Panc1 (cell line): Measurements from ENCODE around the gene INKA1. TPM values are rescaled to one million over a fixed set of nuclear protein-coding genes. Genes with fewer than 3 reads are reported as not detected.

Experiments
- ATAC-seq: fragments of 200-7000 bp; cut with Tn5 transposase; 2 replicates; pipeline ENCODE4 v1.9.1; 2020; ENCODE audit warnings: mild to moderate bottlenecking, moderate library complexity
- BruUV-seq: library from RNA; stranded (reverse); fragments of 400-500 nt; replicated peaks from 2 replicates; lab custom pipeline; 2021; lab: Mats Ljungman, UMichigan
- CTCF ChIA-PET: fragments of 300-600 bp; sonication (Branson Sonifier 250); formaldehyde crosslinking; loops from one replicate; lab custom pipeline; 2022; ENCODE audit warnings: antibody characterized with exemption; lab: Charles Lee
- POLR2A ChIA-PET: fragments of 300-600 bp; sonication (Branson Sonifier 250); formaldehyde crosslinking; loops from one replicate; lab custom pipeline; 2022; ENCODE audit warnings: antibody characterized with exemption; lab: Charles Lee
- DNase-seq: peaks from one replicate; pipeline ENCODE4 v3.0.0-alpha.2; 2010; ENCODE audit warnings: low read depth, low spot score
- H3K27ac ChIP-seq: 2 replicates; pipeline ENCODE4 v1.5.1; 2011; ENCODE audit warnings: mild to moderate bottlenecking, low read length, inconsistent platforms
- H3K27me3 ChIP-seq: fragments of 200-500 bp; sonication (Bioruptor generic); 2 replicates; pipeline ENCODE4 v1.6.0; 2014; ENCODE audit warnings: low read length, inconsistent platforms; ENCODE audit not compliant: control insufficient read depth, insufficient read depth
- H3K36me3 ChIP-seq: fragments of 200-500 bp; sonication (Bioruptor generic); 2 replicates; pipeline ENCODE4 v1.5.1; 2014; ENCODE audit warnings: inconsistent platforms, mild to moderate bottlenecking, low read length, moderate library complexity; ENCODE audit not compliant: control insufficient read depth, insufficient read depth
- H3K4me1 ChIP-seq: 2 replicates; pipeline ENCODE4 v1.5.1; 2011; ENCODE audit warnings: inconsistent platforms, mild to moderate bottlenecking, low read length, moderate library complexity; ENCODE audit not compliant: control insufficient read depth, insufficient read depth
- H3K4me3 ChIP-seq, 2 experiments: 2 replicates each; pipeline ENCODE4 v1.5.1; 2011 to 2012; ENCODE audit warnings: low read depth in 2 of 2, low read length in 2 of 2, mild to moderate bottlenecking in 2 of 2, inconsistent platforms in 1 of 2, moderate library complexity in 1 of 2
- H3K9me3 ChIP-seq: fragments of 200-500 bp; sonication (Bioruptor generic); 2 replicates; pipeline ENCODE4 v1.5.1; 2014; ENCODE audit warnings: low read depth, mild to moderate bottlenecking, inconsistent platforms, low read length, moderate library complexity; ENCODE audit not compliant: control insufficient read depth, insufficient read depth
- CTCF ChIP-seq: fragments of 450-650 bp; IDR thresholded peaks from 2 replicates; pipeline ENCODE4 v1.5.1; 2017; ENCODE audit warnings: mild to moderate bottlenecking
- POLR2AphosphoS5 ChIP-seq: IDR thresholded peaks from 2 replicates; pipeline ENCODE4 v1.6.1; 2012; ENCODE audit warnings: mild to moderate bottlenecking, low read depth, low read length, moderate library complexity
- REST ChIP-seq, 2 experiments: IDR thresholded peaks; 2 replicates each; pipeline ENCODE4 v1.6.1; 2011 to 2012; ENCODE audit warnings: low read depth in 2 of 2, control low read depth in 1 of 2, low read length in 1 of 2, mild to moderate bottlenecking in 1 of 2, moderate library complexity in 1 of 2; ENCODE audit not compliant: insufficient read depth in 1 of 2
- SIN3A ChIP-seq: IDR thresholded peaks from 2 replicates; pipeline ENCODE4 v1.6.1; 2012; ENCODE audit warnings: low read depth, mild to moderate bottlenecking, low read length, moderate library complexity, borderline replicate concordance; ENCODE audit not compliant: insufficient read depth
- TCF7L2 ChIP-seq: IDR thresholded peaks from 2 replicates; pipeline ENCODE4 v1.6.1; 2011; ENCODE audit warnings: mild to moderate bottlenecking, low read depth, low read length, inconsistent platforms
- in situ Hi-C: cut with HindIII; loops from 2 replicates; pipeline ENCODE4 v1.10.0; 2016; ENCODE audit warnings: low sequenced_read_pairs, low pct_unique_long_range_greater_than_20kb
- intact Hi-C: fragments of 100-400 bp; cut with micrococcal nuclease; formaldehyde crosslinking; loops from one replicate; pipeline ENCODE4 v1.10.0; 2022; ENCODE audit not compliant: unreplicated experiment
- total RNA-seq: library from RNA; stranded (reverse); gene quantifications from one replicate; pipeline ENCODE4 v1.2.1, GENCODE V29; 2021; ENCODE audit not compliant: unreplicated experiment

Gene INKA1
- total RNA-seq, 1 experiment from 2014 or later: 2.2 TPM

- Histone ChIP-seq H3K4me1 (peaks cover 6% of the 10 kb centered on the region), H3K27ac (no peak overlapping the region), H3K9me3 (no peaks in the 10 kb centered on the region), H3K36me3 (no peaks in the 10 kb centered on the region), H3K4me3 (no peak overlapping the region), H3K27me3 (no peaks in the 10 kb centered on the region)
- CTCF ChIA-PET: no interaction called here
- in situ Hi-C loops: no loop called here
- DNase-seq (no peak), ATAC-seq (no peak)
- intact Hi-C loops: no loop called here
- no TSS peak for BruUV-seq
- TF ChIP-seq REST (IDR thresholded peaks at IDR 0.05; ENCODE audit: insufficient read depth in 1 of 2, low read depth in 2 of 2, low read length in 1 of 2) (no peak), CTCF (no peak), POLR2AphosphoS5 (no peak), SIN3A (no peak), TCF7L2 (no peak)
- POLR2A ChIA-PET: no interaction called here
These were observed 15.5 kb upstream of the INKA1 start for GRCh38 chr3:49787536-49787935.

GRCh38 chr3:49788056-49788455 lies 15.0 kb upstream of the INKA1 start:
- TF ChIP-seq POLR2AphosphoS5: no peak
- no peak for TF ChIP-seq CTCF
- TF ChIP-seq TCF7L2: no peak
- no peak for TF ChIP-seq REST (IDR thresholded peaks at IDR 0.05; ENCODE audit: insufficient read depth in 1 of 2, low read depth in 2 of 2, low read length in 1 of 2)
- no peak for TF ChIP-seq SIN3A
- intact Hi-C loops: no loop called here
- BruUV-seq: no TSS peak
- Histone ChIP-seq H3K4me3 (no peak overlapping the region), H3K27ac (no peak overlapping the region), H3K36me3 (no peaks in the 10 kb centered on the region), H3K27me3 (no peaks in the 10 kb centered on the region), H3K9me3 (no peaks in the 10 kb centered on the region), H3K4me1 (peaks cover 6% of the 10 kb centered on the region)
- ChIA-PET POLR2A (no interaction called here), CTCF (no interaction called here)
- in situ Hi-C loops: no loop called here
- ATAC-seq (no peak), DNase-seq (no peak)
